HG02610 (cell line): ENCODE data around the gene ROBO2.

Experiments
- ATAC-seq: cut with Tn5 transposase; IDR thresholded peaks from one replicate; pipeline ENCODE4 v1.9.1; 2021; ENCODE audit warnings: mild to moderate bottlenecking, moderate library complexity; ENCODE audit not compliant: unreplicated experiment

Gene ROBO2

DNA sequence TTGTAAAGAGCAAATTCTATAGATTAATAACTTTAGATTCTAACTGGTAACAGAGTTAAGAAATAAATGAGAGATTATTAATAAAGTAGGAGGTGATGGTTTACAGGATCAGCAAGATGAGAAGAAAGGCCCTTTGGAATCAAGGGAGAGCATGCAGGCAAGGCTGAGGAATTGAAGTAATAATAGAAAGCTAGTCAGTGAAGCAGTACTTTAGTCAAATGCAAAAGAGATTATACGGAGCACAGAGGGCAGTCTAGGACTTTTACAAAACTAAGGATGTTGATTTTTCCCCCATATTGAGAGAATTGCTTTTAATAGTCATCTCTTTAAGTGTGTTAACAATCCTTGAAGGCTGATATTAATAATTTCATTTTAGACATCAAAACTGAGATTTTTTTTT, 146.4 kb downstream of the ROBO2 start:
- no peak for ATAC-seq

DNA sequence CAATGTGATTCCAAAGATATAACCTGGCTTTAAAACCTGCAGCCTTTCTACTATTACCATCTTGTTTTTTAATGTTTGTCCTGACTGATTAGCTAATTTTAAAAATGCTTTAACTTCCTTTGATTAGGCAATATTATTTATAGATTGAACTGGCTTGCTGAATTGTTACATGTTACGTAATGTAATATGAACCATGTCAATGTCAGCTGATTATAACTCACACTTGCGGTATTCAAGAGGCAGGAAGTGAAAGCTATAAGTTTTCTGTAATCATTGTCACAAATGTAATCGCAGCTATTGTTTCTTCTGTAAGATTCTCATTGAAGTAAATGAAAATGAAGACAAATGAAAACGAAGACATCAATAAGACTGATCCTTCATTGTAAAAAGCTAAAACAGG, 146.8 kb downstream of the ROBO2 start:
- ATAC-seq = no peak

DNA sequence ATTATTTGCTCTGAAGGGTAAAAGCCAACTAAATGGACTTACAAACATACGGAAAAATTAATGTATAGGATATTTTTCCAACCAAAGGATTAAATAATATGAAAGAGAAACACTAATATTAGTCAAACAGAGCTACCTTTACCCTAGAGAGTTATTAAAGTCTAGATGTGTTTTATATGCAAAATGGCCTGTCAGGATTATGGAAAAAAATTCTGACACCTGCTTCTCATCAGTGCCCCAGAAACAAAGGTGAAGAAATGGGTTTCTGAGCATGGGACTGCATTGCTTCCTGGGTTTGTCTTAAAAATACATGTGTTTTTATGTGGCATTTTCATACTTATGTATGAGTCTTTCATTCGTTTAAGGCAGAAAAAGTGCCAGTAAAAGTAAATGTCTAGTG, 148.3 kb downstream of the ROBO2 start:
- no peak for ATAC-seq

DNA sequence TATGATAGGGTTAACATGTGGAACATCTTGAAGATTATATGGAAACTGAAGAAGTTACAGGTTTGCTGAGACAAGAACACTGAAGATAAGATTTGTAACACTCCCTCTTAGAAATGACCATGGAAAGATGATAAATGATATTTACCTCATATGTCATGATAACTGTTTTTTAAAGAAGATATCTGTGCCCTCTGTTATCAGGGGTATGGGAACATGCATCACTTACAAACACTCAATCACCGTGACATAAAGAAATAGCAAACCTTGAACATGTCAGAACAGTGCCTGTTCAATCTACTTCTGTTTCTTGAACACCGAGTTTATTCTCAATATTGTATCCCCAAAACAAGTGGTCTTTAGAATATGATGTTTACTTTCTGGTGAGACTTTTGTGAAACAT, 149.4 kb downstream of the ROBO2 start:
- ATAC-seq = no peak

DNA sequence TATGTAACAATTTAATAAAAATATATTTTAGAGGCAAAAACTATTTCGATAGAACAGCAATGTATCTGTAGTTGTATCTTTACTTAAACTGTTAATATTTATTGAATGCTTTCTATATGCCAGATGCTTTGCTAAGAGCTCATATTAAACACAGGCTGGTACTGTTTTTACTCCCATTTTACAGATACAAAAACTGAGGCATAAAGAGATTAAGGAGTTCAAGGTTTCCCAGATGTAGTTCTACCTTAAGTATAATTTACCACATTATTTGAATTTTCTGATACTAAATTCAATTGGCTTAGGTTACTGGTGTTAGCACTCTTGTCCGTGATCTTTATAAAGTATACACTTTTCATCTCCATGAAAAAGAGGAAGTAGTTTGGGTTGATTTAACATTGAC, 149.8 kb downstream of the ROBO2 start:
- ATAC-seq = no peak

DNA sequence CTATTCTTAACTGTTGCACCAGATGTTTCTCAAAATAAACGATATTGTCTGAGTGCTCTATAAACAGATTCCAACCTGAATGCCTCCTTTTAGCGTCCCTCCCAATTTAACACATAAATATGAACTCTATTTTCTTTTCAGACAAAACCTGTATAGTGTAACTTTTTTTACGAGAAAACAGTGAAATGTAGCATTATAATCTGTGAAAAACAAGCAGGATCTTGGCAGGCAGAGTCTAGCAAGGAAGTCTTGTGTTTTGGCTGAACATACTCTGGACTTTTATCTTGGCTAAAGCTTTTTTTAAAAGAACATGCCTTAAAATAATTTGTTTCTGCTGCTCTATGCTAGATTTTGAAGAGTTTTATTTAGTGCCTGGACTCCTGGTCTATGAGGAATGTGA, 150.5 kb downstream of the ROBO2 start:
- ATAC-seq = no peak

DNA sequence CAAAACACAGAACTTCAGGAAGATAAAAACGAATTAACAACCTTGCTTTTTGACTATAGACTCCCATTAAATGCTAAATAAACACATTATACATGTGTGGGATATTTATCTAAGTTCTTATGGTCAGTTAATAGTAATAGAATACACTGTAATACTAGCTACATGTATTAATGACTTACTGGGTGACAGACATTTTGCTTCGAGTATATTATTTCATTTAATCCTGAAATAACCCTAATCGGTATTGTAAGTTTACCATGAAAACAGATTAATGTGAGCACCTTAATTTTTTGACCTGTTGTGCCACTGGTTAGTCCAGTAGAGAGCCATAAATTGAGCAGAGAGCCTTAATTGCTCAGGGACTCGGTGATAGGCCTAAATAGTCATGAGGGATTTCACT, 151.1 kb downstream of the ROBO2 start:
- ATAC-seq = no peak

DNA sequence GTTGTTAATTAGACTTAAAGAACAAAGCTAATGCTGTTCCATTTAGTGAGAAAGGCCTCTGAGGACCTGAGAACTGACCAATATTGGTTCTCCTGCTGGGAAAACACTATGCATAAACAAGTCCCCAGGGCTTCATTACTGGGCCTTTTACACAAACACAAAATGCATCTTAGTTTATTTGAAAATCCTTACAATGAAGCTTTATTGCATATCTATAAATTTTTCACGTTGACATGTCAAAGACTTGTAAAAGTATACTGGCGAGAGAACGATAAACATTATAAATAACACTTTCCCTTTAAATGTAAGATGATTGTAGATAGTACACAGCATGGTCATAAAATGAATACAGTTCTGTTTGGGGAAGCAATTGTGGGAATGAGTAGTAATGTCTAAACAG, 151.7 kb downstream of the ROBO2 start:
- ATAC-seq = no peak

DNA sequence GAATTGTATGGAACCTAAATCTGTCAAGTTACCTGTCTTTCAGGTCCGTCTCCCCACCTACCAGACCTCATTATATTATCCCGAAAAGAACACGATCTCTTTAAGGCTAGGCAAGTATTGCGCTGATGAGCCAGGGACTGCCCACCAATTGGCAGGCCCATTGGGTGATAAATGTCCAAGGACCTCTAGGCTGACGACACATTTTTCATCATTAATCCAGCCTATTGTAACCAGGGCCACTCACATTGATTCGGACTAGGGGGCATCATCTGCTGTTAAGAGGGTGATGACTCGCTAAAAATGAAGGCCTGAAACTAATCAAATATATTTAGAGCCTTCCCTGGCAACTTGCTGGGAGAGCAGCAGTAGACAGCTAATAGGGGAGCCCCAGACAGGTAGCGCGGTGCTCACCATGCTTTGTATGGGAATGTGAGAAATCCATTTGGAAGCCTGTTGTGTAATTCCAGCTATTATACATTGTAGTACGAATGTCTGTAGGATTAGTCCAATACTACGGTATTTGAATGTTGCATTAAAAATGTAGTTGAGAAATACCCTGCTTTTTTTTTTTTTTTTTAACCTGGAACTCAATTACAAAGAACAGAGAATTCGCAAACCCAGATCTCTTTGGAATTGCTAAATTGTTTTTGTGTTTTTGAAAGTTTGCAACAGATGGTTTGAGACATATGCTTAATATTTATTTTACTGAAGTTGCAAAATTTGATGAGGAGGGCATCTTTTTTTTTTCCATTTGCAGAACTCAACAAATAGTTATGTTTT, 156.1 kb downstream of the ROBO2 start:
- ATAC-seq = no peak

DNA sequence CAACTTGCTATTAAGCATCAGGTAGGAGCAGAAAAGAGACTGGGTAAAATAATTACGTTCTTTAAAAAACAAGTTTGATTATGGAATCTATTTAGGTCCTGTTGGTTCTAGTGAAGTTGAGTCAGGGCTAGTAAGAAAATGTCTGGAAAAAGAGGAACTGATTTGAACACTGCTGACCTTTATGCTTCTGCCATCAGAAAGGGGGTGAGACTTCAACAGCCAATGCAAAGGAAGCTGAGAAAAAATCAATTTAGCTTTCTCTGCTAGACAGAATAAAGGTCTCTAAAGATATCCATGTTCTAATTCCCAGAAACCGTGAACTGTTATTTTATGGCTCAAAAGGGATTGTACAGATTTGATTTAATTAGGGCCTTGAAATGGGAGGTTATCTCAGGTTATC, 157.5 kb downstream of the ROBO2 start:
- ATAC-seq = no peak

DNA sequence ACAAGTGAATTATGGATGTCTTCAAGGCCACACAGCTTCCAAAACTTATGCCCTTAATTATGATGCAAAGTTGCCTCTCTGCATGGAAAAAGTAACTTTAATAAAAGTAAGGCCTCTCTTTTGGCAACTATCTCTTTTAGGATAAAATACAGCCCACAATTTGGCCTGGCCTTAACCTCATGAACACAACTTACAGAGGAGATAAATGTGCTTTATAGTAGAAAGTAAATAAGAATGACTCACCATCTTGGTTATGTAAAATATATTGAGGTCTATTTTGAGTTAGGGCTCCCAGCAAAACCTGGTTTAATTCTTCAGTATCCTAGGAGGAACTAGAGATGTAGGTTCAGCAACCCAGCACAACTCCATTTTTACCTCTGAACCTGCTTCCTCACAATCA, 164.0 kb downstream of the ROBO2 start:
- no peak for ATAC-seq

DNA sequence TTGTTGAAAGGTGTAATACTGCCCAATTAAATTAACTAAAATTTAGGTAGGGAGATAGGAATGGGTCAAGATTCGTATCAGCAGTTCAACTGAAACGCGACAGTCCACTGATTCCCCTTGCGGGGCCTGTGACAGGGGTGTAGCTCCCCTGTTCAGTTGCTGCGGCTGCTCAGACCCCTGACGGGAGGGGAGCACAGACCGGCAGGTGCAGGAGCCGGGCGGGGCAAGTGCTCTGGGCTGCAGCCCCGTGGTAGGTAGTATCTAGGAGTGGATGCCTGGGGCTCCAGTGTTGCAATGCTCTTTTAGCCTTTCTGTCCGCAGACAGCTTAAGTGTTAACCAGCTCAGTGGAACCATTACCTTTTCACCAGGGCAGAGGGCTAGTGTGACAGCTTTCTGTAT, 164.9 kb downstream of the ROBO2 start:
- ATAC-seq = no peak

DNA sequence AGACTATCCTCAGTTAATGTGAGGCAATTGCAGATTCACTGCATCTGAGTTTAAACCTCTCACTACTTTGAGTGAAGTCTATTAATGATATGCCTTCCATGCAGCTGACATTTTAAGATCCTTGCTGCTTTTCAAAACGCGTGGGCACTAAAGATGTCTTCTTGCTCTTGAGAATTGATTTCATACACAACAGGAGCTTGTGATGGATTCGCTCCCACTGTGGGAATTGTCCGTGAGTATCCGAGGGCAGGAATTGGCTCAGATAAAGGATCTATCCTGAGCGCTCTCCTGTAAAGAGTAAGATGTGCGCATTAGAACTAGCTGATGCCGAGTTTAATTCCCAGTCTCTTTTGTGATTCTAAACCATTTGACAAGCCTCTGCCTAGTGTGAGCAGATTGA, 167.9 kb downstream of the ROBO2 start:
- no peak for ATAC-seq

DNA sequence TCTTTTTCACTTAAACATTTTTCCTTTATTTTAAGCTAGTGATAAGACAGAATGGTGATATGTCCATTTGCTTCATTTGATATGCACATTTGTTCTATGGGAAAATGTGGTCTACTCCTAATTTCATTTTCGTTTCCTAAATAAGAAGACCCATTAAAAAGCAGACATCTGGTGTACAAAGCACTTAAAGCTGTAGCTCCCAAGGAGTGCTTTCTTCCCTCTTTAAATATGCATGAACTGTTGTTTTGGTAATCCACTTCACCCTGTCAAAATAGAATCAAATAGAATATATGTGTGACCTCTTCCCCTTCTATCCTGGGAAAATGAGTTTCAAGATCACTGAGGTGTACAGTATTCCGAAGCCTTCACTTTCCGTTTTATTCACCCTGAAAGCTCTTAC, 182.8 kb downstream of the ROBO2 start:
- no peak for ATAC-seq

DNA sequence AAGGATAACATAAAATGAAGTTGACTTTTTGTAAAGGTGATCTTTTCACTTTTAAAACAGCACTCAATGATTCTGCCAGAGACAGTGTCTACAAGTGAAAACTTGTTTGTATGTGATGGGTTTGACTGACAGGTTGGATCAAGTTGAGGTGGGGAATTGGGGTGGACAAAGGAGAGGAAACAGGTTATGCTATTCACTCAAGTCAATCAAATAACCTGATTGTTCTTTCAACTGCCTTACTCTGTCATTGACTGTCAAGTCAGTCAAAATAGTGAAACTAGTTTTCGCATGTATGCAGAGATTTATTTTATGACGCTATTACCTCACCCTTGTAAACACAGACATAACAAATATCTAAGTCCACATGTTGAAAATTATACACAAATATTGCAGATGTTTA, 187.7 kb downstream of the ROBO2 start:
- ATAC-seq = no peak

DNA sequence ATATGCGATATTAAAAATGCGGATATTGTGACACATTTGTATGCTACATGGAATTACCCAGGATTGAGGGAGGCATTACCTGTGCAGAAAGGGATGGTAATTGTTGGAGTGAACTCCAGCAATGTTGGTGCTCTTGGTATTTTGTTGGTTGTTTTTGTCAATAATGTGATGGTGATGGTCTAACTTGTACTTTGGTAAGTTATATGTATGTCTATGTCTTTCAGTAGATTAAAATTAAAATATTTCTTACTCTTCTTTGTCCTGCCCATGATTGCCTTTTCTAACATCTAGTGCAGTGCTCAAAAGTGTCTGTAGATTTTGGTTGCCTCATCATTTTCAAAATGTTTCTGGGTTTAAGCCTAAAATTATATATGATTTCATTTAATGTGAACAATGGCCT, 192.7 kb downstream of the ROBO2 start:
- ATAC-seq = no peak

DNA sequence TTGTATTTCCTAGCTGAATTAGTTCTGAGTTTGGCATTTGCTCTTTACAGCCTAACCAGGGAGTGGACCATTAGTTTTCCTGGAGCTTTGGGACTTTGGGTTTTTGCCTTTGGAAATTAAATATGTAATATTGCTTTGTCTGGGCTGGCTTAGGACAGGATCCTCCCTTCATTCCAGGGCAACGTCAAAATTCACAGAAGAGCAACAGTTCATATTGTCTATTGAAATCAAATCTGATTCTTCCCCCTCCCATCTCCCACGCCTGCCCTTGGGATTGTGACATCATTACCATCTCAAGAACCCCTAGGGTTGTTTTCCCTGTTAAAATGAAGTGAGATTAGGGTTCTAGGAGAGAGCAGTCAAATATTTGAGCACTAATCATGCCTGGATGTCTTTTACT, 194.1 kb downstream of the ROBO2 start:
- no peak for ATAC-seq

DNA sequence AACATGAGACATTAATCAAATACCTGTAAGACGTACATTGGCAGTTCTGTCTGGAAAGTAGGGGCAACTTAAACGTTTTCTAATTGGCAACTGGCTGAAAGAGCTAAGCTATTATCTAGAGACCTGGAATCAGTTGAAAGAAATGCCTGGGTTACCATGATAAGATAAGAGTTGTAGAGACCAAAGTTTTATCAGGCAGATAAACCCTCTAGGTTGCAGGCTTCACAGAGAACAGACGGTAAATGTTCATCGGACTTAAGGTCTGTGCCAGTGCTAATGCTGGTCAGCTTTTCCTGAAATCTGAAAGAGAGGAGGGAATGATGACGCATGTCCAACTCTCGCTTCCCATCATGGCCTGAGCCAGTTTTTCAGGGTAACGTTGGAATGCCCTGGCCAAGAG, 196.2 kb downstream of the ROBO2 start:
- no peak for ATAC-seq

DNA sequence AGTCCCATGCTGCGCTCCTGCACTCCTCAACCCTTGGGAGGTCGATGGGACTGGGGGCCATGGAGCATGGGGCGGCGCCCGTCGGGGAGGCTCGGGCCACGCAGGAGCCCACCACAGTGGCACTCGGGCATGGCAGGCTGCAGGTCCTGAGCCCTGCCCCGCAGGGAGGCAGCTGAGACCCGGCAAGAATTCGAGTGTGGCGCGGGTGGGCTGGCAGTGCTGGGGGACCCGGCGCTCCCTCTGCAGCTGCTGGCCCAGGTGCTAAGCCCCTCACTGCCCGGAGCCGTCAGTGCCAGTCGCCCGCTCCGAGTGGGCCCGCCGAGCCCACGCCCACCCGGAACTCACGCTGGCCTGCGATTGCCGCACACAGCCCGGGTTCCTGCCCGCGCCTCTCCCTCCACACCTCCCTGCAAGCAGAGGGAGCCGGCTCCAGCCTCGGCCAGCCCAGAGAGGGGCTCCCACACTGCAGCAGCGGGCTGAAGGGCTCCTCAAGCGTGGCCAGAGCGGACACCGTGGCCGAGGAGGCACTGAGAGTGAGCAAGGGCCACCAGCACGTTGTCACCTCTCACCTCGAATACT, 200.3 kb downstream of the ROBO2 start:
- ATAC-seq = no peak

DNA sequence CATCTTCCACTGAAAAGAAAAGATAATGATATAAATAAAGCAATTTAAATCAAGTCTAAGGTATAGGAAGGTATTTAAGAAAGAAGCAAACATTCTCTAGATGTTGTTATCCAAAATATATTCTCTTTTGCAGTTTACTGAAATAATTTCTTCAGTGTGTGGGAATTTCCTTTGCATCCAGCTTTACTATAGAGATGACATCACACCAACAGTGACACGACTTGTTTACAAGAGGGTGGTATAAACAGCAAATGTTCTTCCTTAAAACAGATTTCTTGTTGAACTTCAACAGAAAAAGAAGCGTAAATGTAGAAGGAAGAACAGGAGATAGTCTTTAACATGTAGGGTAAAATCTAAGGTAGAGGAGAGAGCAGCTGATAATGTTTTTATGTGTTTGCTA, 202.5 kb downstream of the ROBO2 start:
- no peak for ATAC-seq

DNA sequence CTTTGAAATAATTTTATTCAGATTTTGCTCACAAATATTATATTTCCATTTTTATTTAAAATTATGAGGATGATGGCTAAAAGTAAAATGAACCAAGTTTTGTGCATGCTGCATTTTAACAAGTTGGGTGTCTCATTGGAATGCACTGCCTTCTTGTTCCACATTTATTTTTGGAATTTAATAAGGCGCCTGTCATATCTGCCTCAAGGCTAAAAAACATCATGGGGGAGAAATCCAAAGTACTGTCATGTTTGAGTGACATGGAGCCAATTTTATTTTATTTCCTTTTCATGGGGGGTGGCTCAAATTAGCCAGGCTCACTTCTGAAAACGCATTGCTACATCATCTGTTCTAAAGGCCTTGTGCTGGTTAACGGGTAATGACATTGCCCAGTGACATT, 205.1 kb downstream of the ROBO2 start:
- no peak for ATAC-seq

DNA sequence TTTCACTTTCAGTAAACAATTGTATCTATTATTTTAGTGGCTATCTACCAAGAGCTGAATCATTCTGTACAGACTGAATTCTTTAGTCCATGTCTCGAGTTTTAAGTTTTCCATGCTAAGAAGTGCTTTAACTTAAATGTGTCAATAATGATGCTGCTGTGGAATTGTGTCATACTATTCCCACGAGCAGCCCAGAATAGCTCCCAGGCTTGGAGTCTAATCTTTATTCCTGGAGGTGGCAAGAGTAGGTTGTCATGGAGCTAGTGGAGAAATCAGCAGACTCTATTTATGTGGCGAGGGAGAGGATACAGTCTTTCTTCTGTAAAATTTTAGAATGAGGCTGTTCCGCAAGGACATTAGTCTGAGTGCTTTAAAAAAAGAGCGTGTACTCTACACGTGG, 207.2 kb downstream of the ROBO2 start:
- ATAC-seq = no peak

DNA sequence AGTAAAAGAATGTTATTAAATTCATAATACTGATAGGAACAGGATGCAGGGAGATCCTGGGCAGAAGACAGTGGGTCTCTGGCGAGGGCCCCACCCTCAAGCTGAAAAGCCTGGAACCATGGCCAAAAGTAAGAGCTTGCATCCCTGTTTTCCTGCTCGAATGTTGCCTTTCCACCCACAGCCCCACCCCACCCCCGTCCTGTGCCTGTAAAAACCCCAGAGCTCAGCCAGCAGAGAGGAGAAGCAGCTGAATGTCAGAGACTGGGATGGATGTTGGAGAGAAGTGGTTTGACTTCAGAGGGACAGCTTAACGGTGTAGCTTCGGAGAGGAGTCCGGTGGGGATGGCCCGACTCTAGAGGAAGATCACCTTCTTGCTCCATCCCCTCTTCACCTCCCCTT, 207.9 kb downstream of the ROBO2 start:
- no peak for ATAC-seq
